ENCODE results near the gene PROM2.

Gene PROM2

DNA sequence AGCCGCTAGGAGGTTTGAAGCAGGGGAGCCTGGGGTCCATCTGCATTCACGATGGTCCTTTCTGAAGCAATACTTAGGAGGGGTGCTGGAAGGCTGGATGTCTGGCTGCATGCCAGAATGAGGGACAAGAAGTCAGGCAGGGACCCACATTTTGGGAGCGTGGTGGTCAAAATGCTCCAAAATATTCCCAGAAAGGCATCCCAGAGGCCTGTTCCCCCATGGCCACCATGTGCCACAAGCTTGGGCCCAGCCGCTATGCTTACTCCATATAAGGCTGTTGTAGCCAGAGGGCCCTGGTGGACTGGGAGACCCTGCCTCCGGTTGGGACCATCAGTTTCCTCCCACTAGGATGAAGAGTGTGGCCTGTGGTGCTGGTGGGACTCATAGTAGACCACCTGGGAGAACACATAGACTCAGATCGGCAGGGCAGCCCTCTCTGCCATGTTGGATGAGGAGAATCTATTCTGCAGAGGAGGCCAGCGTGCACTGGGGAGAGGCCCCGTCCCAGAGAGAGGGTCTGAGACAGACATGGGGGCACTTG lies 3.6 kb upstream of the PROM2 start:
- Histone ChIP-seq H3K27me3 (no peaks in the 10 kb centered on the region), H3K36me3 (no peaks in the 10 kb centered on the region)

DNA sequence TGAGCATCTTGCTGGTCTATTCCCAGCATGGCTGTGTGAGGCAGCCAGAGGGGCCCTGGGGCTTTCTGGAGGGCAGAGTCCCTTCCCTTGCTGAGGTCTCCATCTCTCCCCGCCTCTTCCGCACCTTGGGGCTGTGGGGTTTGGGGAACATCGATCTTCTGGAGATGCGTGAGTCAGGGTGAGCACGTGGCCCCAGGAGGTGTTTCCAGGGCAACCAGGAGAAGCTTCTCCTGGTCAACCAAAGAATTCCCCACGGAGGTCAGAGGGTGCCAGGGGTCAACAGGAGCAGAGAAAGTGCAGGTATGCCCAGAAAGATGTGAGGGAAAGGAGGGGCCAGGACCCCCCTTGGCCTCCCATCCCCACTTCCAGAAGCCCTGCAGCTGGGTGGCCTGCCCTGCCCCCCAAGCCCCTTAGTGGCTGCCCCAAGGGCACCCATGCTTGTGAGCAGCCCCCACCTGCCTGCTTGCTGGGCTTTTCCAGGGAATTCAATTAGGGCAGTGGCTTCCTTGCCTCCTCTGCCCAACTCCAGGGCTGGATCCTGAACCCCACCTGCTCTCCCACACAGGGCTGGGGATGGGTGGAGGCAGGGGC lies 2.8 kb upstream of the PROM2 start:
- H3K4me1 ChIP-seq (ENCODE audit: control insufficient read depth in 1 of 2, insufficient read depth in 1 of 2, low read depth in 1 of 2, low read length in 1 of 2), result no peaks in the 10 kb centered on the region
- H3K9me3 ChIP-seq, result no peaks in the 10 kb centered on the region
- H3K4me3 ChIP-seq (ENCODE audit: low read depth in 1 of 2, low read length in 1 of 2), result no peak overlapping the region
- H3K36me3 ChIP-seq, result no peaks in the 10 kb centered on the region
- H3K27me3 ChIP-seq, result no peaks in the 10 kb centered on the region
- H3K27ac ChIP-seq, result no peak overlapping the region
- TF ChIP-seq, protein P1, sequence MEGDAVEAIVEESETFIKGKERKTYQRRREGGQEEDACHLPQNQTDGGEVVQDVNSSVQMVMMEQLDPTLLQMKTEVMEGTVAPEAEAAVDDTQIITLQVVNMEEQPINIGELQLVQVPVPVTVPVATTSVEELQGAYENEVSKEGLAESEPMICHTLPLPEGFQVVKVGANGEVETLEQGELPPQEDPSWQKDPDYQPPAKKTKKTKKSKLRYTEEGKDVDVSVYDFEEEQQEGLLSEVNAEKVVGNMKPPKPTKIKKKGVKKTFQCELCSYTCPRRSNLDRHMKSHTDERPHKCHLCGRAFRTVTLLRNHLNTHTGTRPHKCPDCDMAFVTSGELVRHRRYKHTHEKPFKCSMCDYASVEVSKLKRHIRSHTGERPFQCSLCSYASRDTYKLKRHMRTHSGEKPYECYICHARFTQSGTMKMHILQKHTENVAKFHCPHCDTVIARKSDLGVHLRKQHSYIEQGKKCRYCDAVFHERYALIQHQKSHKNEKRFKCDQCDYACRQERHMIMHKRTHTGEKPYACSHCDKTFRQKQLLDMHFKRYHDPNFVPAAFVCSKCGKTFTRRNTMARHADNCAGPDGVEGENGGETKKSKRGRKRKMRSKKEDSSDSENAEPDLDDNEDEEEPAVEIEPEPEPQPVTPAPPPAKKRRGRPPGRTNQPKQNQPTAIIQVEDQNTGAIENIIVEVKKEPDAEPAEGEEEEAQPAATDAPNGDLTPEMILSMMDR (IDR thresholded peaks at IDR 0.05), result no peak

More for the DNA sequence above, 3.6 kb upstream of the PROM2 start:
- Histone ChIP-seq H3K27ac (no peak overlapping the region), H3K4me3 (ENCODE audit: low read depth in 1 of 2, low read length in 1 of 2) (no peak overlapping the region), H3K4me1 (ENCODE audit: control insufficient read depth in 1 of 2, insufficient read depth in 1 of 2, low read depth in 1 of 2, low read length in 1 of 2) (no peaks in the 10 kb centered on the region), H3K9me3 (no peaks in the 10 kb centered on the region)
- TF ChIP-seq, protein P1 (IDR thresholded peaks at IDR 0.05), result no peak

DNA sequence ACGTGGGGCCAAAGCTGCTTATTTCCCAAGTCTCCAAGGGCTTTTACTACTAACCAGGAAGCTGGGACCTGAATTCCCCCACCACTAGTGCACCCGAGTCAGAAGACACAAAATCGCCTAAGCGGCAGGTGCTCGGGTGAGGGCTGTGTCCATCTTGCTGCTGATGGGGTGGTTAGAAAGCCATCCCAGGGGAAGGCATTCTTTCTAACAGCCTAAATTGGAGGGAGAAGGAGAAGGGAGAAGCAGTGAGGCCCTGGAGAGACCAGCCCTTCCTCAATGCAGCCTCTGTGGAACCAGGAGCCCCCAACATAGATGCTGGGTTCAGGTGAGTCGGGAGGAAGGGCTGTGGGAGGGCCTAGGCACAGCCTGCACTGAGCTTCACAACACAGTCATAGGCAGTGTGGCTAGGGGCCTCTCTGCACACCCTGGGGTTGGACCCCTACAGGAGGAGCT lies 1.9 kb upstream of the PROM2 start:
- Histone ChIP-seq H3K27ac (no peak overlapping the region), H3K4me1 (ENCODE audit: control insufficient read depth in 1 of 2, insufficient read depth in 1 of 2, low read depth in 1 of 2, low read length in 1 of 2) (no peaks in the 10 kb centered on the region), H3K4me3 (ENCODE audit: low read depth in 1 of 2, low read length in 1 of 2) (no peak overlapping the region), H3K27me3 (no peaks in the 10 kb centered on the region), H3K9me3 (no peaks in the 10 kb centered on the region), H3K36me3 (no peaks in the 10 kb centered on the region)
- TF ChIP-seq, protein P1 (IDR thresholded peaks at IDR 0.05), result no peak

DNA sequence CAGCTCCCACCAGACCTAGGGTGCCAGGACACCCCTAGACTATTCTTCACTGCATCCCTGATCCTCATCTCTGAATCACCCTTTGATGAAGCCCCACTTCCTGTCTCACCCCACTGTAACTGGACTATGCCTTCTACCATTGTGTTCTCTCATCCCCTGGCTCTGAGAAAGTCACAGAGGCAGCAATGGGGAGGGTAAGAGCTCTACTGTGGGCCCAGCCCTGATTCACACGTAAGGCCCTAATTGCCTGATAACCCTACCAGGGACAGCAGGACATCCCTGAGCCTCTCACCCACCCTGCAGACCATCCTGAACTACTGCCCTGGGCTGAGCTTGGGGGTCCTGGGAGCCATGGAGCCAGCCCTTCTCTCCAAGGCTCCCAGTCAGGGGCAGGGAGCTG lies 1.5 kb upstream of the PROM2 start:
- Histone ChIP-seq H3K27me3 (no peaks in the 10 kb centered on the region), H3K4me1 (ENCODE audit: control insufficient read depth in 1 of 2, insufficient read depth in 1 of 2, low read depth in 1 of 2, low read length in 1 of 2) (no peaks in the 10 kb centered on the region), H3K4me3 (ENCODE audit: low read depth in 1 of 2, low read length in 1 of 2) (no peak overlapping the region), H3K27ac (no peak overlapping the region), H3K9me3 (no peaks in the 10 kb centered on the region), H3K36me3 (no peaks in the 10 kb centered on the region)
- TF ChIP-seq, protein P1 (IDR thresholded peaks at IDR 0.05), result no peak

DNA sequence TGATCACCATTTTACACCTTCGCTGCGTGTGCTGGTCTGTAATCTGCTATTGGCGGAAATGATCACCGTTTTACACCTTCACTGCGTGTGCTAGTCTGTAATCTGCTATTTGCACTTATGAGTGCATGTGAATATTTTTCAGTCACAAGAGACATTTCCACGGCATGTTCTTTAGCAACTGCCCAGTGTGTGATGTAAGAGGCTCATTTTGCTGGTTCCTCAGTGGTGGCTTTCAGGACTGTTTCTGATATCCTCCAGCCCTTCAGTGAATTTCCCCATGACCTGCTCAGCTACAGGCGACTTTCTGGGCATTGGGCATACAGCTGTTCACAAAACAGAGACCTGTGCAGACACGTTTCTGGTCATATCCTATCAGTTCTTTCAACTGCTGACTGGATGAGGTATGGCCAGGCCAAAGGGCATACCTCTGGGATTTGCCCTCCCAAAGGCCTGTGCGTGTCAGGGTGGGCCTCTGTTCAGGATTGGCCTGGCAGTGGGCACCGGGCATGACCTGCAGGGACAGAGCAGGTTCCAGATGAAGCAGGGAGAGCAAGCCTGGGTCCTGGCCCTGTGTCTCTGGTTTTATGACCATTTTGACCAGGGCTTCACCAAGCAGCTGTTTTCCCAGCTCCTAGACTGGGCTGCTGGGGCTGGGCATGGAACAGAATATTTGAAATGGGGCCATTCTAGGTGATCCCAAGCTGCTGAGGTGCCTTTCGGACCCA lies 521 bp upstream of the PROM2 start:
- Histone ChIP-seq H3K4me3 (ENCODE audit: low read depth in 1 of 2, low read length in 1 of 2) (no peak overlapping the region), H3K27ac (no peak overlapping the region), H3K9me3 (no peaks in the 10 kb centered on the region), H3K4me1 (ENCODE audit: control insufficient read depth in 1 of 2, insufficient read depth in 1 of 2, low read depth in 1 of 2, low read length in 1 of 2) (no peaks in the 10 kb centered on the region), H3K36me3 (no peaks in the 10 kb centered on the region), H3K27me3 (no peaks in the 10 kb centered on the region)
- TF ChIP-seq, protein P1 (IDR thresholded peaks at IDR 0.05), result no peak
